ENCODE data around the gene DPP9.

DNA sequence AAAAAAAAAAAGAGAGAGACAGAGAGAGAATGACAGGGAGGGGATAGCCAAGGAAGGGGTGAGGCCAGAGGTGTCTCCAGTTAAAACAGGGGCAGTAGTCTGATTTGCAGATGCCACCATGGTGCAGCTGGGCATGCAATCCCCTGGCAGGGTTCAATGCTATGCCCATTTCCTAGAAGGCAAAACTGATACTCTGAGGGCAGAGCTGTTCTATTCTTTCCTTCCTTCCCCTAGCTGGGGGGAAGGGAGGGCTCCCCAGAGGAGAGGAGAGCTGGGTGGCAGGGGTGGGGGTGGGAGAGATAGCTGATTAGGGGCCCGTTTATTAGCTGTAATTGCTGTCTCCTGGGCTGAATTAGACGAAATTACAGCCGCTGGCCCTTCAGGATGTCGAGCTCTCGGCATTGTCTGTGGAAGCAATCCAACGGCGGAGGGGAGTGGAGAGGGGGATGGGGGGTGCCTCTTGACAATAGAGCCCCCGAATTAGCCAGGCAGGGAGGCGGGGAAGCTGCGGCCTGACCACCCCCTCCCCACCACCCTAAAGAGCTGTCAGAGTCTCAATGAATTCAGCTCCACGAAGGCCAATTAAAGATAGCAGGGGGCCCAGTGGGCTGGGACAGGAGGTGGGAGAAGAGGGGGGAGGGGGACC, 14.4 kb upstream of the DPP9 start:
- TF ChIP-seq, protein P1, sequence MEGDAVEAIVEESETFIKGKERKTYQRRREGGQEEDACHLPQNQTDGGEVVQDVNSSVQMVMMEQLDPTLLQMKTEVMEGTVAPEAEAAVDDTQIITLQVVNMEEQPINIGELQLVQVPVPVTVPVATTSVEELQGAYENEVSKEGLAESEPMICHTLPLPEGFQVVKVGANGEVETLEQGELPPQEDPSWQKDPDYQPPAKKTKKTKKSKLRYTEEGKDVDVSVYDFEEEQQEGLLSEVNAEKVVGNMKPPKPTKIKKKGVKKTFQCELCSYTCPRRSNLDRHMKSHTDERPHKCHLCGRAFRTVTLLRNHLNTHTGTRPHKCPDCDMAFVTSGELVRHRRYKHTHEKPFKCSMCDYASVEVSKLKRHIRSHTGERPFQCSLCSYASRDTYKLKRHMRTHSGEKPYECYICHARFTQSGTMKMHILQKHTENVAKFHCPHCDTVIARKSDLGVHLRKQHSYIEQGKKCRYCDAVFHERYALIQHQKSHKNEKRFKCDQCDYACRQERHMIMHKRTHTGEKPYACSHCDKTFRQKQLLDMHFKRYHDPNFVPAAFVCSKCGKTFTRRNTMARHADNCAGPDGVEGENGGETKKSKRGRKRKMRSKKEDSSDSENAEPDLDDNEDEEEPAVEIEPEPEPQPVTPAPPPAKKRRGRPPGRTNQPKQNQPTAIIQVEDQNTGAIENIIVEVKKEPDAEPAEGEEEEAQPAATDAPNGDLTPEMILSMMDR (conservative IDR thresholded peaks at IDR 0.05 in 1 of 2, IDR thresholded peaks at IDR 0.05 in 1 of 2; ENCODE audit: low read depth in 1 of 2, low read length in 2 of 2): no peak
- no peak for TF ChIP-seq EZH2 (IDR thresholded peaks at IDR 0.05; ENCODE audit: low read length, missing control alignments)
